Stimulated activated naive CD8-positive, alpha-beta T cell treated with anti-CD3 and anti-CD28 coated beads, Interleukin-15, Interleukin-2, amounts not matched to agents 100 ng/mL and 50 ng/mL, for 24 hours (primary cell): Measurements from ENCODE around the gene SLC25A1.

Source experiments
- H3K27ac Mint-ChIP-seq: one replicate; pipeline ENCODE4 v1.8.0; 2021; ENCODE audit warnings: mild to moderate bottlenecking, mixed read lengths
- H3K27me3 Mint-ChIP-seq: one replicate; pipeline ENCODE4 v1.8.0; 2021; ENCODE audit warnings: mixed read lengths
- H3K36me3 Mint-ChIP-seq: one replicate; pipeline ENCODE4 v1.8.0; 2021; ENCODE audit warnings: low read depth, mixed read lengths
- H3K4me1 Mint-ChIP-seq: one replicate; pipeline ENCODE4 v1.8.0; 2021; ENCODE audit warnings: low read depth, mixed read lengths
- H3K4me3 Mint-ChIP-seq: one replicate; pipeline ENCODE4 v1.8.0; 2021; ENCODE audit warnings: mild to moderate bottlenecking, mixed read lengths
- H3K9me3 Mint-ChIP-seq: one replicate; pipeline ENCODE4 v1.8.0; 2021; ENCODE audit warnings: mixed read lengths

Gene SLC25A1

GRCh38 chr22:19179497-19180048 lies 1.0 kb upstream of the SLC25A1 start:
- no peaks in the 10 kb centered on the region for H3K36me3 Mint-ChIP-seq
- peak overlapping the region; percentile 26 for H3K27ac Mint-ChIP-seq
- H3K9me3 Mint-ChIP-seq: no peaks in the 10 kb centered on the region
- peak overlapping the region; percentile 82 for H3K4me3 Mint-ChIP-seq
- H3K27me3 Mint-ChIP-seq: no peaks in the 10 kb centered on the region
- H3K4me1 Mint-ChIP-seq: peaks cover 24% of the 10 kb centered on the region

- Mint-ChIP-seq H3K36me3 (peaks cover under 1% of the 10 kb centered on the region), H3K27ac (no peak overlapping the region), H3K4me3 (peak overlapping the region; percentile 58), H3K9me3 (no peaks in the 10 kb centered on the region), H3K4me1 (peaks cover 33% of the 10 kb centered on the region), H3K27me3 (no peaks in the 10 kb centered on the region)
Observed at GRCh38 chr22:19178065-19178656, 375 bp downstream of the SLC25A1 start.

- peaks cover 8% of the 10 kb centered on the region for H3K36me3 Mint-ChIP-seq
- H3K4me3 Mint-ChIP-seq: peak overlapping the region; percentile 75
- no peak overlapping the region for H3K27ac Mint-ChIP-seq
- no peaks in the 10 kb centered on the region for H3K27me3 Mint-ChIP-seq
- H3K9me3 Mint-ChIP-seq: no peaks in the 10 kb centered on the region
- peaks cover 38% of the 10 kb centered on the region for H3K4me1 Mint-ChIP-seq
Observed at GRCh38 chr22:19177164-19178064, 1.1 kb downstream of the SLC25A1 start.

GRCh38 chr22:19176732-19177131 lies 1.8 kb downstream of the SLC25A1 start:
- Mint-ChIP-seq H3K36me3 (peaks cover 12% of the 10 kb centered on the region), H3K4me1 (peaks cover 35% of the 10 kb centered on the region), H3K27me3 (no peaks in the 10 kb centered on the region), H3K9me3 (no peaks in the 10 kb centered on the region), H3K4me3 (peak overlapping the region; percentile 56), H3K27ac (no peak overlapping the region)

- no peaks in the 10 kb centered on the region for H3K27me3 Mint-ChIP-seq
- peaks cover 12% of the 10 kb centered on the region for H3K36me3 Mint-ChIP-seq
- H3K27ac Mint-ChIP-seq: no peak overlapping the region
- H3K4me1 Mint-ChIP-seq: peaks cover 33% of the 10 kb centered on the region
- no peak overlapping the region for H3K4me3 Mint-ChIP-seq
- H3K9me3 Mint-ChIP-seq: no peaks in the 10 kb centered on the region
Observed at GRCh38 chr22:19176175-19176643, 2.3 kb downstream of the SLC25A1 start.

- H3K27ac Mint-ChIP-seq: no peak overlapping the region
Observed at GRCh38 chr22:19175602-19176174, 2.8 kb downstream of the SLC25A1 start.

GRCh38 chr22:19175026-19175601 lies 3.4 kb downstream of the SLC25A1 start:
- no peak overlapping the region for H3K27ac Mint-ChIP-seq
- peaks cover 7% of the 10 kb centered on the region for H3K27me3 Mint-ChIP-seq
- H3K9me3 Mint-ChIP-seq: no peaks in the 10 kb centered on the region
- H3K4me1 Mint-ChIP-seq: peaks cover 40% of the 10 kb centered on the region
- peaks cover 12% of the 10 kb centered on the region for H3K36me3 Mint-ChIP-seq
- no peak overlapping the region for H3K4me3 Mint-ChIP-seq

More at GRCh38 chr22:19175602-19176174, 2.8 kb downstream of the SLC25A1 start:
- Mint-ChIP-seq H3K4me1 (peaks cover 34% of the 10 kb centered on the region), H3K27me3 (peaks cover 3% of the 10 kb centered on the region), H3K4me3 (no peak overlapping the region), H3K36me3 (peaks cover 12% of the 10 kb centered on the region), H3K9me3 (no peaks in the 10 kb centered on the region)

GRCh38 chr22:19174106-19175025 lies 4.2 kb downstream of the SLC25A1 start:
- Mint-ChIP-seq H3K27ac (no peak overlapping the region), H3K36me3 (peaks cover 12% of the 10 kb centered on the region), H3K4me3 (no peak overlapping the region), H3K9me3 (no peaks in the 10 kb centered on the region), H3K27me3 (peaks cover 11% of the 10 kb centered on the region), H3K4me1 (peaks cover 39% of the 10 kb centered on the region)

- no peaks in the 10 kb centered on the region for H3K9me3 Mint-ChIP-seq
- H3K36me3 Mint-ChIP-seq: peaks cover 12% of the 10 kb centered on the region
- peak overlapping the region; percentile 98 for H3K4me3 Mint-ChIP-seq
- peaks cover 21% of the 10 kb centered on the region for H3K27me3 Mint-ChIP-seq
- H3K4me1 Mint-ChIP-seq: peaks cover 36% of the 10 kb centered on the region
- peak overlapping the region; percentile 99 for H3K27ac Mint-ChIP-seq
Observed at GRCh38 chr22:19173047-19174035, 5.2 kb downstream of the SLC25A1 start.

- Mint-ChIP-seq H3K27me3 (peaks cover 28% of the 10 kb centered on the region), H3K9me3 (no peaks in the 10 kb centered on the region), H3K4me3 (peak overlapping the region; percentile 98), H3K4me1 (peaks cover 36% of the 10 kb centered on the region), H3K27ac (peak overlapping the region; percentile 99), H3K36me3 (peaks cover 12% of the 10 kb centered on the region)
Observed at GRCh38 chr22:19172213-19173046, 6.1 kb downstream of the SLC25A1 start.

GRCh38 chr22:19169947-19170318 lies 8.6 kb downstream of the SLC25A1 start:
- peaks cover 36% of the 10 kb centered on the region for H3K4me1 Mint-ChIP-seq
- H3K36me3 Mint-ChIP-seq: peaks cover 12% of the 10 kb centered on the region
- H3K27ac Mint-ChIP-seq: no peak overlapping the region
- H3K27me3 Mint-ChIP-seq: peaks cover 37% of the 10 kb centered on the region
- H3K4me3 Mint-ChIP-seq: peak overlapping the region; percentile 98
- no peaks in the 10 kb centered on the region for H3K9me3 Mint-ChIP-seq
